HCT116 (cell line): ENCODE measurements around the gene SEC24D. TPM values are rescaled to one million over a fixed set of nuclear protein-coding genes. Genes with fewer than 3 reads are reported as not detected.

Experiments
- ATAC-seq: fragments of 200-7000 bp; cut with Tn5 transposase; 2 replicates; pipeline ENCODE4 v1.9.1; 2020; ENCODE audit warnings: mild to moderate bottlenecking, moderate library complexity
- BruUV-seq: library from RNA; stranded (reverse); fragments of 400-500 nt; replicated peaks from 2 replicates; lab custom pipeline; 2021; lab: Mats Ljungman, UMichigan
- CTCF ChIA-PET: fragments of 300-600 bp; sonication (Branson Sonifier 250); formaldehyde crosslinking; loops from one replicate; lab custom pipeline; 2021; ENCODE audit warnings: antibody characterized with exemption; lab: Charles Lee
- POLR2A ChIA-PET: fragments of 300-600, 350-600 bp; sonication (Branson Sonifier 250); formaldehyde crosslinking; loops from one replicate; lab custom pipeline; 2021; ENCODE audit warnings: antibody characterized with exemption; lab: Charles Lee
- RAD21 ChIA-PET, 2 experiments: fragments of 300-600 bp; sonication (Branson Sonifier 250); formaldehyde crosslinking; loops; one replicate each; lab custom pipeline; 2023; ENCODE audit warnings: low total read pairs in 2 of 2; ENCODE audit not compliant: uncharacterized antibody in 2 of 2, unreplicated experiment in 2 of 2, low non-redundant PET in 1 of 2; lab: Charles Lee
- DNase-seq: peaks from one replicate; pipeline ENCODE4 v3.0.0-alpha.2; 2010; ENCODE audit warnings: low read depth, low spot score
- H2AFZ ChIP-seq: fragments of 200-600 bp; shearing (Covaris generic), sonication (generic); 2 replicates; pipeline ENCODE4 v1.6.1; 2017; ENCODE audit warnings: low read depth, mixed run types, mixed read lengths, antibody characterized with exemption, low read length; ENCODE audit not compliant: poor library complexity, severe bottlenecking
- H3K27ac ChIP-seq: 2 replicates; pipeline ENCODE4 v1.5.1; 2012; ENCODE audit warnings: low read depth, low read length
- H3K27me3 ChIP-seq: fragments of 200-600 bp; sonication (generic); 2 replicates; pipeline ENCODE4 v1.6.1; 2016; ENCODE audit warnings: mixed run types, low read length, mixed read lengths; ENCODE audit not compliant: insufficient read depth
- H3K36me3 ChIP-seq, 2 experiments: fragments of 200-500 bp in 1 of 2; fragments of 200-600 bp in 1 of 2; sonication (Bioruptor generic) in 1 of 2; sonication (generic) in 1 of 2; 2 replicates each; pipeline versions ENCODE4 v1.5.1 to v1.6.1; 2014 to 2016; ENCODE audit warnings: low read length in 2 of 2, inconsistent platforms in 1 of 2, mixed read lengths in 1 of 2, mixed run types in 1 of 2; ENCODE audit not compliant: insufficient read depth in 2 of 2, control insufficient read depth in 1 of 2
- H3K4me1 ChIP-seq, 2 experiments: fragments of 200-600 bp in 1 of 2; sonication (generic) in 1 of 2; 2 replicates each; pipeline versions ENCODE4 v1.5.1 to v1.6.1; 2012 to 2017; ENCODE audit warnings: low read length in 2 of 2, inconsistent platforms in 1 of 2, mild to moderate bottlenecking in 1 of 2, mixed read lengths in 1 of 2, mixed run types in 1 of 2, moderate library complexity in 1 of 2; ENCODE audit not compliant: insufficient read depth in 2 of 2, control insufficient read depth in 1 of 2
- H3K4me2 ChIP-seq: fragments of 200-600 bp; sonication (generic); 2 replicates; pipeline ENCODE4 v1.6.1; 2017; ENCODE audit warnings: mixed run types, low read length, mixed read lengths
- H3K4me3 ChIP-seq, 2 experiments: fragments of 200-600 bp in 1 of 2; sonication (generic) in 1 of 2; replicated peaks in 1 of 2; 2 replicates each; pipeline ENCODE4 v1.5.1; 2011 to 2016; ENCODE audit warnings: low read length in 2 of 2, control low read depth in 1 of 2, low read depth in 1 of 2, mild to moderate bottlenecking in 1 of 2, mixed read lengths in 1 of 2, mixed run types in 1 of 2
- H3K79me2 ChIP-seq: fragments of 200-600 bp; sonication (generic); 2 replicates; pipeline ENCODE4 v1.6.1; 2017; ENCODE audit warnings: mild to moderate bottlenecking, mixed run types, low read length, moderate library complexity, mixed read lengths; ENCODE audit not compliant: insufficient read depth
- H3K9ac ChIP-seq: fragments of 200-600 bp; sonication (generic); 2 replicates; pipeline ENCODE4 v1.6.1; 2016; ENCODE audit warnings: low read length, mixed read lengths
- H3K9me2 ChIP-seq: fragments of 200-600 bp; sonication (generic), shearing (Covaris generic); 2 replicates; pipeline ENCODE4 v1.6.1; 2017; ENCODE audit warnings: mixed run types, mild to moderate bottlenecking, moderate library complexity; ENCODE audit not compliant: insufficient read depth
- H3K9me3 ChIP-seq, 2 experiments: fragments of 200-500 bp in 1 of 2; fragments of 200-600 bp in 1 of 2; sonication (Bioruptor generic) in 1 of 2; sonication (generic) in 1 of 2; 2 replicates each; pipeline ENCODE4 v1.6.1; 2014 to 2017; ENCODE audit warnings: low read length in 2 of 2, mixed read lengths in 2 of 2, inconsistent platforms in 1 of 2, low read depth in 1 of 2, mild to moderate bottlenecking in 1 of 2, mixed run types in 1 of 2, moderate library complexity in 1 of 2; ENCODE audit not compliant: control insufficient read depth in 1 of 2, insufficient read depth in 1 of 2
- H4K20me1 ChIP-seq: fragments of 200-600 bp; sonication (generic), shearing (Covaris generic); 2 replicates; pipeline ENCODE4 v1.6.1; 2017; ENCODE audit warnings: mixed run types, mild to moderate bottlenecking, moderate library complexity; ENCODE audit not compliant: insufficient read depth
- EGR1 ChIP-seq: IDR thresholded peaks from 2 replicates; pipeline ENCODE4 v1.6.1; 2012; ENCODE audit warnings: low read depth
- FOSL1 ChIP-seq: IDR thresholded peaks from 2 replicates; pipeline ENCODE4 v1.6.1; 2012; ENCODE audit warnings: low read depth
- JUND ChIP-seq: IDR thresholded peaks from 2 replicates; pipeline ENCODE4 v1.6.1; 2012
- POLR2A ChIP-seq: IDR thresholded peaks from 2 replicates; pipeline ENCODE4 v1.7.0; 2011; ENCODE audit warnings: borderline replicate concordance; ENCODE audit not compliant: insufficient read depth, insufficient read length; ENCODE audit errors: extremely low read depth
- POLR2AphosphoS5 ChIP-seq: IDR thresholded peaks from 2 replicates; pipeline ENCODE4 v1.6.1; 2011; ENCODE audit warnings: mild to moderate bottlenecking, low read depth, low read length, moderate library complexity
- SIN3A ChIP-seq: IDR thresholded peaks from 2 replicates; pipeline ENCODE4 v1.6.1; 2012; ENCODE audit warnings: low read depth
- YY1 ChIP-seq: IDR thresholded peaks from 2 replicates; pipeline ENCODE4 v1.6.1; 2011; ENCODE audit warnings: low read length, low read depth, moderate library complexity, mild to moderate bottlenecking; ENCODE audit not compliant: insufficient replicate concordance; ENCODE audit errors: extremely low read depth
- ZFX ChIP-seq: fragments of 450-650 bp; IDR thresholded peaks from 2 replicates; pipeline ENCODE4 v1.6.1; 2017
- intact Hi-C: fragments of 100-400 bp; cut with micrococcal nuclease; formaldehyde crosslinking; loops from 2 replicates; pipeline ENCODE4 v1.10.0; 2022
- total RNA-seq: library from RNA; stranded (reverse); gene quantifications from one replicate; pipeline ENCODE4 v1.2.1, GENCODE V29; 2021; ENCODE audit not compliant: unreplicated experiment
- TF ChIP-seq, protein P1 (sequence below): IDR thresholded peaks from 2 replicates; pipeline ENCODE4 v1.6.1; 2012; ENCODE audit warnings: low read depth
- TF ChIP-seq, protein P2 (sequence below), 3 experiments: fragments of 200-600 bp in 1 of 3; sonication (generic) in 1 of 3; IDR thresholded peaks in 2 of 3; conservative IDR thresholded peaks in 1 of 3; 2 replicates each; pipeline ENCODE4 v1.5.1; 2012 to 2017; ENCODE audit warnings: low read depth in 2 of 3, low read length in 2 of 3, antibody characterized with exemption in 1 of 3, borderline replicate concordance in 1 of 3, control low read depth in 1 of 3, mild to moderate bottlenecking in 1 of 3, mixed read lengths in 1 of 3, mixed run types in 1 of 3, moderate library complexity in 1 of 3; ENCODE audit not compliant: insufficient read depth in 1 of 3

The SEC24D gene
- total RNA-seq, 1 experiment from 2014 or later: 28.5 TPM

DNA sequence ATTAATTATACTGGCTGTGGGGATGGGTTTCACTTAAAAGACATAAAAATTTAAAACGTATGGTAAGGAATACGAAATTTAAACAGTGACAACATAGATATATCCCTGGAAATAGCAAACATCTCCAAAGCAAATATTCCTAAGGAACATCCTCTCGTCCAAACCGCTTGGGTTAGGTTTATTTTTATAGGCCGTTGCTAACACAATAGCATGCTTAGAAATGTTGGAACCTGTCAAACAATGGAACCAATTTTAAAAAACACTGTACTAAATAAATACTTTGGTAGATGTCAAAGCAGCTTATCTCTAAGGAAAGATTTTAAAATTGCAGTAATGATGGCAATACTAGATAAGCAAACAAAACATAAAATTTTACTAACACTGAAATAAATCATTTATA, 45.4 kb downstream of the SEC24D start:
- no peaks in the 10 kb centered on the region for H3K9me3 ChIP-seq
- H3K9ac ChIP-seq: no peak overlapping the region
- no peak overlapping the region for H2AFZ ChIP-seq
- no peaks in the 10 kb centered on the region for H3K9me2 ChIP-seq
- ATAC-seq: no peak
- no TSS peak for BruUV-seq
- ChIA-PET POLR2A (no interaction called here), RAD21 (no interaction called here), CTCF (no interaction called here)
- no peaks in the 10 kb centered on the region for H3K27me3 ChIP-seq
- H4K20me1 ChIP-seq: no peaks in the 10 kb centered on the region
- intact Hi-C loops: no loop called here
- H3K79me2 ChIP-seq: no peaks in the 10 kb centered on the region
- no peak overlapping the region for H3K4me2 ChIP-seq
- no peak overlapping the region for H3K4me3 ChIP-seq
- DNase-seq: no peak
- TF ChIP-seq SIN3A: no peak
- TF ChIP-seq POLR2AphosphoS5: no peak
- no peak for TF ChIP-seq FOSL1
- TF ChIP-seq, protein P1, sequence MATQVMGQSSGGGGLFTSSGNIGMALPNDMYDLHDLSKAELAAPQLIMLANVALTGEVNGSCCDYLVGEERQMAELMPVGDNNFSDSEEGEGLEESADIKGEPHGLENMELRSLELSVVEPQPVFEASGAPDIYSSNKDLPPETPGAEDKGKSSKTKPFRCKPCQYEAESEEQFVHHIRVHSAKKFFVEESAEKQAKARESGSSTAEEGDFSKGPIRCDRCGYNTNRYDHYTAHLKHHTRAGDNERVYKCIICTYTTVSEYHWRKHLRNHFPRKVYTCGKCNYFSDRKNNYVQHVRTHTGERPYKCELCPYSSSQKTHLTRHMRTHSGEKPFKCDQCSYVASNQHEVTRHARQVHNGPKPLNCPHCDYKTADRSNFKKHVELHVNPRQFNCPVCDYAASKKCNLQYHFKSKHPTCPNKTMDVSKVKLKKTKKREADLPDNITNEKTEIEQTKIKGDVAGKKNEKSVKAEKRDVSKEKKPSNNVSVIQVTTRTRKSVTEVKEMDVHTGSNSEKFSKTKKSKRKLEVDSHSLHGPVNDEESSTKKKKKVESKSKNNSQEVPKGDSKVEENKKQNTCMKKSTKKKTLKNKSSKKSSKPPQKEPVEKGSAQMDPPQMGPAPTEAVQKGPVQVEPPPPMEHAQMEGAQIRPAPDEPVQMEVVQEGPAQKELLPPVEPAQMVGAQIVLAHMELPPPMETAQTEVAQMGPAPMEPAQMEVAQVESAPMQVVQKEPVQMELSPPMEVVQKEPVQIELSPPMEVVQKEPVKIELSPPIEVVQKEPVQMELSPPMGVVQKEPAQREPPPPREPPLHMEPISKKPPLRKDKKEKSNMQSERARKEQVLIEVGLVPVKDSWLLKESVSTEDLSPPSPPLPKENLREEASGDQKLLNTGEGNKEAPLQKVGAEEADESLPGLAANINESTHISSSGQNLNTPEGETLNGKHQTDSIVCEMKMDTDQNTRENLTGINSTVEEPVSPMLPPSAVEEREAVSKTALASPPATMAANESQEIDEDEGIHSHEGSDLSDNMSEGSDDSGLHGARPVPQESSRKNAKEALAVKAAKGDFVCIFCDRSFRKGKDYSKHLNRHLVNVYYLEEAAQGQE: no peak
- TF ChIP-seq, protein P2, sequence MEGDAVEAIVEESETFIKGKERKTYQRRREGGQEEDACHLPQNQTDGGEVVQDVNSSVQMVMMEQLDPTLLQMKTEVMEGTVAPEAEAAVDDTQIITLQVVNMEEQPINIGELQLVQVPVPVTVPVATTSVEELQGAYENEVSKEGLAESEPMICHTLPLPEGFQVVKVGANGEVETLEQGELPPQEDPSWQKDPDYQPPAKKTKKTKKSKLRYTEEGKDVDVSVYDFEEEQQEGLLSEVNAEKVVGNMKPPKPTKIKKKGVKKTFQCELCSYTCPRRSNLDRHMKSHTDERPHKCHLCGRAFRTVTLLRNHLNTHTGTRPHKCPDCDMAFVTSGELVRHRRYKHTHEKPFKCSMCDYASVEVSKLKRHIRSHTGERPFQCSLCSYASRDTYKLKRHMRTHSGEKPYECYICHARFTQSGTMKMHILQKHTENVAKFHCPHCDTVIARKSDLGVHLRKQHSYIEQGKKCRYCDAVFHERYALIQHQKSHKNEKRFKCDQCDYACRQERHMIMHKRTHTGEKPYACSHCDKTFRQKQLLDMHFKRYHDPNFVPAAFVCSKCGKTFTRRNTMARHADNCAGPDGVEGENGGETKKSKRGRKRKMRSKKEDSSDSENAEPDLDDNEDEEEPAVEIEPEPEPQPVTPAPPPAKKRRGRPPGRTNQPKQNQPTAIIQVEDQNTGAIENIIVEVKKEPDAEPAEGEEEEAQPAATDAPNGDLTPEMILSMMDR (IDR thresholded peaks at IDR 0.05 in 2 of 3, conservative IDR thresholded peaks at IDR 0.05 in 1 of 3; ENCODE audit: borderline replicate concordance in 1 of 3, insufficient read depth in 1 of 3, low read depth in 2 of 3, low read length in 2 of 3): no peak
- TF ChIP-seq ZFX: no peak
- TF ChIP-seq JUND: no peak
- TF ChIP-seq POLR2A: no peak
- no peak for TF ChIP-seq EGR1
- TF ChIP-seq YY1: no peak
- no peaks in the 10 kb centered on the region for H3K4me1 ChIP-seq
- H3K36me3 ChIP-seq: 0 out of 4 replicates have a peak, but pooled peaks cover 0 to 2% of the 10 kb centered on the region in 2 experiments
- no peak overlapping the region for H3K27ac ChIP-seq
